Stimulated activated CD8-positive, alpha-beta memory T cell treated with anti-CD3 and anti-CD28 coated beads, Interleukin-2, amount 100 ng/mL, for 48 hours (primary cell): ENCODE results near the gene POLG.

ENCODE experiments used
- DNase-seq, 2 donors: peaks; one replicate each; pipeline ENCODE4 v3.0.0-alpha.2; 2020; ENCODE audit warnings: low read depth in 2 of 2

POLG gene

GRCh38 chr15:89356634-89357298 is 22.1 kb upstream of the POLG start:
- DNase-seq: no peak

DNA sequence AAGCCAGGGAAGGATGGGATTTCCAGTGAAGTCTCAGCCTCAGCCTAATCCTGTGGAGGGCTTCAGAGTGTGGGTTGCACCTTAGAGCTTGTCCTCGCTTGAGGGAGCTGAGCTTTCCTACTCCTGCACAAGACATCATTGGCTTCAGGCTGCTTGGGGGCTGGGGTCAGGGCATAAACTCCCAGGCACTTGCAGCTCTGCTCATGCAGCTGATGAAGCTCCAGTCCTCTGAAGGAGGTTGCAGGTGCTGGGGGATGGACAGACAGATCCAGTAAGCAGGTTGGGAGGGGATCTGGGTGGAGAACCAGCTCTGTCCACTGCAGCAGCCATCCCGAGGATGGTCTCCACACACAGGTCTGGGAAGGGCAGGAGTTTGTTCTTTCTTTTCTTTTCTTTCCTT is 19.4 kb upstream of the POLG start:
- no peak for DNase-seq

DNA sequence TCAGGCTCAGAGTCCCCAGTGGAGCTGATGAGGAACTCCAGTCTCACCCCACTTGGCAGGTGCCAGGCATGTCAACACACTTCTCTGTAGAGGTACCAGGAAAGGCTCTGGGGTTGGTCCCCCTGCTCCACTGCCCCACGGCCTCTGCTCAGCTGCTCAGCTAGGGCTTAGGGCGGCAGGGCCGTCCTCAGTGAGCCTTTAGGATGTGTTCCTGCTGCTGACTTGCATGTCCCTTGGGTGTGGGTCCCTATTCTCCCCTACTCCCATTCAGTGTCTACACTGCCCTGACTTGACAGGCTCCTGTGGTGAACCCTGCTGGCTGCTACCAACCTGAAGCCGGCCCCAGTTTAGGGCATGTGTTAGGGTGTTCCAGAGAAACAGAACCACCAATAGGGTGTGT is 17.9 kb upstream of the POLG start:
- DNase-seq: no peak

DNA sequence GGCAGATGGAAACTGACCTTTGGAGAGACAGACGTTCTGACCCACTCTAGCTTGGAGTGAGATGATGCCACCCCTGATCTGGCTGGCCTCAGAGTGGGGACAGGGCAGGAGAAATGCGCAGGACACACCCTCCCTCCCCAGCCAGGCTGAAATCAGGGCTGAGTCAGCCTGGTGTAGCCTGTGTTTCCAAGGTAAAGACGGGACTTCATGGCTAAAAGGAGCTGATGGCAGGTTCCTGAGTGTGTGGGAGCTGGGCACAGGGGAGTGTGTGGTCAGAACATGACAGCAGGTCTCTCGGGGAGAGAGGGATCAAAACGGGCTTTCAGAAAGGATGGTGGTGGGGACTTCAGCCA is 14.6 kb upstream of the POLG start:
- DNase-seq: no peak

- no peak for DNase-seq
Observed at GRCh38 chr15:89346516-89347231, 12.1 kb upstream of the POLG start.

GRCh38 chr15:89345248-89345647 is 10.6 kb upstream of the POLG start:
- no peak for DNase-seq

DNA sequence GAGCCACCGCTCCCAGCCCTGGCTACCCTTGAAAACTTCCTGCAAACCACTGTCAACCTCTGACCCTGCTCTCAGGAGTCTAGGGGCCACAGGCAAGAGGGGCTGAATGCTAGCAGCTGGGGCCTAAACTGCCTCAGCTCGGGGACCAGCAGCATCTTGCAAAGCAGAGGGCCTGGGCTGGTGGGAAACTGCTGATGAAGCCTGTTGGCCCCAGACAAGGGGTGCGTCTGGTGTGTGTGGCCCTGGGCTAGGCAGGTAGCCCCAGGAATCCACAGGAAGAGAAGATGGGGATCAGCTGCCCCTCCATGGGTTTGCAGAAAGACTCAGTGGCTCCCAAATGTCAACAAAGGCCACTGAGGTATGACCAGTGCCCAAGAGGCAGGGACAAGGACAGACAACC is 8.2 kb upstream of the POLG start:
- DNase-seq: no peak

DNA sequence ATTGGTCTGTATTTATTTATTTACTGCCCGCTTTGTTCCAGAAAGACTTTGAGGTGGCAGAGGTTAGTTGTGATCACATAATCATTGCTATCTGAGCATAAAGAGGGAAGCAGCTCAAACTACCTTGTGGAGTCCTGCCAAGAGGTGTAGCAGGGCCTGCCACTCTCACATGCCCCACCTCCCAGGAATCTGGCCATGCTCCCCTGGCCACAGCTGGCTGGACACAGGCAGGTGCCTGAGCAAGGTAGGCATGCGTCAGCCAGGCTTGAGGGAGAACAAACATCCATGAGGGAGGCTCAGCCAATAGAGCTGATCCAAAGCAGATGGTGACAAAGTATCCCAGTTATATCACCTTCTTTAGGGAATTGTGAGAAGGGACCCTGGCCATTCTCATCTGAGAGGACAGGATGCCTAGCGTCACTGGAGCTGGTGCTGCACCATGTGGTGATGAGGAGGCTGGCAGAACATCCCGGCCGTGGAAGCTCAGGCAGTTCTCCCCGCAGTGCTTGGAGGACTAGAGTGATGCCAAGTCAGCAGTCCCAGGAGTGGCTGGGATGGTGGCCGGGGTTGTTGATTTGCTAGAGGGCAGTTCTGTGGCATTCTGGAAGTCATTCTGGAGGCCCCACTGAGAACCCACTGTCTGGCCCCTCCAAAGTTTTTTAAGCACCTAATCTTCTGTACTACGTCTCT is 6.8 kb upstream of the POLG start:
- DNase-seq: no peak

- DNase-seq: no peak
Observed at GRCh38 chr15:89340573-89340972, 5.9 kb upstream of the POLG start.

DNA sequence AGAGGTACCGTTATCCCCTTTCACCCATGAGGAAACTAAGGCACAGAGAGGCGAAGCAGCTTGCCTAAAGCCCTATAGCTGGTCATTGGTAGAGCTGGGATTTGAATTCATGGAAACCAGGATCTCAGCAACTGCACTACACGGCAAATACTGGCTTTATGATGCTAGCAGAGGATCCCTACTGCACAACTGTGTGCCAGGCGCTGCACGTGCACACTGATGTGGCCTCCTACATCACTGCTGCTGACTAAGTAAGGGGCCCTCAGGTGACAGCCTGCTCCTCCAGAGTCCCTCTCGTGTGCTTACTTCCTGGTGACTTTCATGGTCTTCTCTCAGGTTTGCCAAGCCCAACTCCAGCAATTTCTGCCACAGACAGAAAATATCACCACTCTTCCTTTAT is 3.4 kb upstream of the POLG start:
- no peak for DNase-seq

DNA sequence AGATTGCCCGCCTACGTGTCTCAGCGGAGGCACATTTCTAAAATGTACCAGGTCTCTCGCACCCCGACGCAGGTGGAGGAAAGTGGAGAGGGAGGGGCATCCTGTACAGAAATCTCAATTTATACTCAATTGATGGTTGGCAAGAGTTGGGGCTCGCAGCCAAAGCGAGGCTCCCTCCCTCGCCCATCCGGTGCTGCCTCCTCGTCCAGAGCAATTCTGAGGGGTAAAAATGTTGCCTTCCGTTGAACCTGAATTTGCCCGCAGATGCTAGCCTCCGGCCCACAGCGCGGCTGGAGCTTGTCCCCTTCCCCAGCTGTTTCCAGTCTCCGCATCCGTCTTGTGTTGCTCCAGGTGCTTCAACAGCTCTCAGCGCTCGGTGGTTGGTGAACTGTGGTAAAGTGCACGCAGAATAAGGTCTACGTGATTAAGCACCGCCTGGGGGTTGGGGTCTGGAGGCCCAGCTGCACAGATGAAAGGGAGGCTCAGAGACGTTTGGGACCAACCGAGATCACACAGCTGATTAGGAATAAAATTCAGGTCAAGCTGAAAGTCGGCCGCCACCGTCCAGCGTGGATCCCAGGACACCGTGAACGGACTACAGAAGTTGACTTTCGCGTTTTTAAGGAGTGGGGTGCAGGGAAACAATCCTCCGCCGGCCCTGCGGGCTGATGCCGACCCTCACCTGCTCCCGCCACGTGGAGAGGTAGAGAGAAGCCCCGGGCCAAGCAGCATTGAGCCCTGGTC is 846 bp upstream of the POLG start:
- no peak for DNase-seq

DNA sequence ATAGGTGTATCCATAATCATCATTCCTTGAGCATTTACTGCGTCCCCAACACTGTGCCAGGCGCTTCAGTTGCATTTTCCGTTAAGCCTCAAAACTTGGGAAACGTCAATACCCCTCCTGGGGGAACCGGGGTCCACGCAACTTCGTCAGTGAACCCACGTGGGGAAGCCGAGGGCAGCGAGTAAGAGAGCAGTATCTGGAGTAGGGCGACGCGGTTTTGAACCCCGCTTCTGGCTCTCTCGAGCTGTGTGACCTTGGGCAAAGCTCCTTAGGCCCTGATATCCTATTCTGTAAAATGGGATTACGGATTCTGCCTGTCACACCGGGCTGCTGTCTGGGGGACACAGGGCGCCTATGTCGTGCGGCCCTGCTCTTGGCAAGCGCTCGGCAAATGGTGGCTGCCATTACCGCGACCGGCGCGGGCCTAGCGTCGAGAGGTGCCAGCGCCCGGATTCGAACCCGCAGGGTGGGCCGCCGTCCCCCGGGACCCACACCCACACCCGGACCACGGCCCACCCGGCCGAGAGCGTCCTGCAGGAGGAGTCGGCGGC is 590 bp downstream of the POLG start:
- peak in 1 of 2 donors; percentile 40 for DNase-seq

- DNase-seq: no peak
Observed at GRCh38 chr15:89333011-89333860, 1.4 kb downstream of the POLG start.

GRCh38 chr15:89332446-89332845 is 2.2 kb downstream of the POLG start:
- DNase-seq: no peak

DNA sequence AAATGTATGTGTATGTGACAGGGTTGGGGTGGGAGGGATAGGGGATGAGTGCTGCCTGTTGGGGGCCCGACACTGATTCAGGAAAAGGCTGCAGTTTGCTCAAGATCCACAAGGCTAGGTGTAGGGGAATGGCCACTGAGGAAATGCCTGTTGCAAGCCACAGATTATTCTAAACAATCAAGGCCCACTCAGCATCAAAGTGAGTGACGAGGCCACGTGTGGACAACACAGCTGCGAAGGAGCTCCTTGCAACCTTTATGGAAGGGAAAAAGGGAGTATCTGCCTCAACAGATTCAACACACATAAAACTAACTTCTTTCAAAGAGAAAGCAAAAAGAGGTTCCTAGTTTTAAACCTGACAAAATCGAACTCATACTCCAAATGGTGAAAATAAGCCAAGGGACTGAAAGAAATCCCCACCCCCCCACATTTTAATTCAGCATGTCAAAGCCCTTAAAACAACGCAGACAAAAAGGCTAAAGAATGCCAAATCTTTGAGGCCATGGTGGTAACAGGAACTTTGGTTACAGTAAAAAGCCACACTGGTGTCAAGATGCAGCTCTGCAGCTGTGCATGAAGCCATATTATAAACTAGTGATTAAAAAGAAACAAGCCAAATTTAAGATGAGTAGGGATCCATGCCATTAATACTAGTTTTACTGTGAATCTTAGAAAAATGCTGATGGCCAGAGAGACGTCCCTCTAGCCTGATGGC is 3.6 kb downstream of the POLG start:
- DNase-seq: no peak

- DNase-seq: no peak
Observed at GRCh38 chr15:89330119-89330518, 4.5 kb downstream of the POLG start.

GRCh38 chr15:89329329-89330084 is 5.1 kb downstream of the POLG start:
- DNase-seq: no peak

DNA sequence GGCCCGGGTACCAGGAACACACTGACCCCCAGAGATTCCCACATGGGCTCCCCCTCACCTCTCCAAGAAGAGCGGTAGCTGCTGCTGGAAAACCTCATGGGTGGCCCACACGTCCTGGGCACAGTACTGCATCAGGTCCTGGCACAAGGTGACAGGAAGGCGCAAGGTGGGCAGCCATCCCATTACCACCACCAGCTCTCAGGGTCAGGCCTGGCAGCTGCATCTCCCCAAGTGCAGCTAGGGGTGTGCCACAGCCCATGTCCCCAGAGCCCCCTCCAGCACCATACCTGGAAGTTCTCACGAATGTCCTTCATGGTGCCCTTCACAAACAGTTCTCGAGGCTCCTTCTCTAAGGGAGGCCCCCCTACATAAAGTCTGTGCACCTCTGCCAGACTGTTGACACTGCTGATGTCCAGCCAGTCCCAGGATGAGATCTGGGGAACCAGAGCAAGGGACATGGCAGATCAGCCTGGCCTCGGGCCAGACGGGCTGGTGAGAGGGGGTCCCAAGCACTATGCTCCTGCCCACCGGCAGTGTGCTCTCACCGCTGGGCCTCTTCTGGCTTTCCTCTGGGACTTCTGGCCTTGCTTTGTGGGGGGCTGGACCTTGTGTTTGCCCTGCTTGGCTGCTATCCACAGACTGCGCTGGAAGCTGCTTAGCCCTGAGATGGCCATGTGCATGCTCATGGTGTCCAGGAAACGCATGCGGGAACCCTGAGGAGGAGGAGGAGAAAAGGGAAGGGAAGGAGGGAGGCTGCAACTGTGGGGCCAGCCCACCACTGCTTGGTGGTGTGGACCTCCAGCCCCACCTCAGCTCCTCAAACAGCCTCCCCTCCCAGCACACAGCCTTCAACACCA is 6.0 kb downstream of the POLG start:
- DNase-seq: no peak

DNA sequence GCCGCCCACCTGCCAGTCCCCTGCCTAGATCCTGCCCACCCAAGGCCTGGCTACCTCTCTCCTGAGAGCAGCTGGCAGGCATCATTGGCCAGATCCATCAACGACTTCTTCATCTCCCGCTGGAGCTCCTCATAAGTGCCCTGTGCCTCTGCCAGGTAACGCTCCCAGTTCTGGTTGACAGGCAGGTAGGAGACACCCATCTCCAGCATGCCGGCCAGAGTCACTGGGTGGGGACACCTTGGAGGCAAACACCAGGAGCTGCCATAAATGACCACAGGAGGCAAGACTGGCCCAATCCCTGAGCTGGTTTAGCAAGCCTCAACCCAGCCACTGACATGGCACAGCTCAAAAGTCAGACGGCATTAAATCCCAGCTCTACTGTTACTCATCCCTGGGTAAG is 7.5 kb downstream of the POLG start:
- no peak for DNase-seq
